Naive B cell (primary cell): ENCODE measurements around the gene AGAP3. TPM values are rescaled to one million over a fixed set of nuclear protein-coding genes. Genes with fewer than 3 reads are reported as not detected.

Experiments used
- ATAC-seq, 2 donors: fragments of 150-1000 bp; cut with Tn5 transposase; 2 replicates each; pipeline ENCODE4 v1.10.0; 2021; ENCODE audit warnings: low read depth in 2 of 2, mild to moderate bottlenecking in 2 of 2, moderate library complexity in 2 of 2
- DNase-seq: peaks from one replicate; pipeline ENCODE4 v3.0.0; 2022
- H3K27ac Mint-ChIP-seq, 6 donors: one replicate each; pipeline ENCODE4 v1.8.0; 2020 to 2022; ENCODE audit warnings: mild to moderate bottlenecking in 6 of 6, mixed read lengths in 6 of 6, moderate library complexity in 5 of 6, inconsistent platforms in 2 of 6
- H3K27me3 Mint-ChIP-seq, 3 donors: one replicate each; pipeline ENCODE4 v1.8.0; 2021 to 2022; ENCODE audit warnings: mixed read lengths in 3 of 3, mild to moderate bottlenecking in 1 of 3
- H3K36me3 Mint-ChIP-seq, 2 donors: one replicate each; pipeline ENCODE4 v1.8.0; 2020 to 2022; ENCODE audit warnings: mixed read lengths in 2 of 2, inconsistent platforms in 1 of 2, mild to moderate bottlenecking in 1 of 2
- H3K4me1 Mint-ChIP-seq, 3 donors: one replicate each; pipeline ENCODE4 v1.8.0; 2020 to 2022; ENCODE audit warnings: mixed read lengths in 3 of 3, inconsistent platforms in 1 of 3, mild to moderate bottlenecking in 1 of 3, moderate library complexity in 1 of 3
- H3K4me3 Mint-ChIP-seq, 8 donors: one replicate each; pipeline ENCODE4 v1.8.0; 2020 to 2022; ENCODE audit warnings: mild to moderate bottlenecking in 8 of 8, mixed read lengths in 8 of 8, moderate library complexity in 8 of 8, inconsistent platforms in 2 of 8
- H3K9me3 Mint-ChIP-seq, 7 donors: one replicate each; pipeline ENCODE4 v1.8.0; 2020 to 2022; ENCODE audit warnings: mixed read lengths in 7 of 7, mild to moderate bottlenecking in 5 of 7, inconsistent platforms in 2 of 7, moderate library complexity in 1 of 7
- polyA plus RNA-seq, 6 donors: library from polyadenylated mRNA; unstranded; fragments of 300-500 nt; fragmentation: Illumina TruSeq; gene quantifications; one replicate each; pipeline ENCODE4 v1.2.3, GENCODE V29; 2021; ENCODE audit warnings: low read depth in 6 of 6

The AGAP3 gene
- polyA plus RNA-seq, 6 donors from 2014 or later, result 0.58 to 1.2 (median 0.66) TPM; not detected in 3

DNA sequence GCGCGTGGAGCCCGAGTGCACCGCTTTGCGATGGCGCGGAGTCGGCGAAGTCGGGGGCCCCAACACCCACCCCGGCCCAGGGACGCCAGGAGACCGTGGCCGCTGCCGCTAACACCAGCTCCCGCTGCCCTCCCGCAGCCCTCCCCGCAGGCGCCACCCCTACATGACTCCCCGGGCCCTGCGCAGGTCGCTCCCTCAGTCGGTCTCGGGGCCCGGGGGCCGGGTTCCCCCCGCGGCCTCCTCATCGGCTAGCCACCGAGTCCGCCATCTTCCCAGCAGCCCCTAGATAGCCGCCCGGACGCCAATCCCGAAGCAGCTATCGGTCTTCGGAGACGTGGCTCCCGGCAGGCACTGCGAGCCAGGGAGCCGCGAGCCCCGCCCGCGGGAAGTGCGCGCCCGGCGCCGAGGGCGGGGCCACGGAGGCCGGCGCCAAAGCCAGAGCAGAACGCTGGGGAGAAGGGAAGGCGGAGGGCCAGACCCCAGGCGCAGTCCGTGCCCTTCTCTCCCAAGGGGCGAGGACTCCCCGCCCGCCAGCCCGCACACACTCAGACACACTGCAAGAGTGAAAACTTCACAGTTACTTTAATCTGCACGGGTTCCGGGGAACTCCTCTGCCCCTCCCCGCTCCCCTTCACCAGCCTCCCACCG, 5.6 kb upstream of the AGAP3 start, which contains the start of gene FASTK:
Gene FASTK, minus strand, starts transcription at position 288 of the 648 bp plus-strand sequence. Its CDS starts 43 bp downstream, at position 245.
- peaks cover 0 to 5% of the 10 kb centered on the region in 2 donors for H3K36me3 Mint-ChIP-seq
- peaks cover 10 to 13% (median 12%) of the 10 kb centered on the region in 3 donors for H3K27me3 Mint-ChIP-seq
- peak within 1 kb of the TSS; percentile 84 to 95 (median 92) for H3K4me3 Mint-ChIP-seq
- H3K9me3 Mint-ChIP-seq, result peaks cover 0 to 2% (median 0%) of the 10 kb centered on the region in 7 donors
- peaks cover 30 to 41% (median 40%) of the 10 kb centered on the region in 3 donors for H3K4me1 Mint-ChIP-seq
- DNase-seq (peak; percentile 88), ATAC-seq (peak; percentile 68 to 72)
- peak within 1 kb of the TSS; percentile 67 to 98 (median 88) for H3K27ac Mint-ChIP-seq

GRCh38 chr7:151081170-151082101, 4.8 kb upstream of the AGAP3 start:
- H3K27ac Mint-ChIP-seq, result peak overlapping the region in 5 of 6 donors; percentile 20 to 98 (median 97)
- no peak for ATAC-seq
- H3K4me1 Mint-ChIP-seq, result peaks cover 34 to 46% (median 45%) of the 10 kb centered on the region in 3 donors
- DNase-seq, result no peak
- peaks cover 0 to 2% (median 0%) of the 10 kb centered on the region in 7 donors for H3K9me3 Mint-ChIP-seq
- peak overlapping the region; percentile 35 to 95 (median 92) for H3K4me3 Mint-ChIP-seq
- peaks cover 0 to 6% of the 10 kb centered on the region in 2 donors for H3K36me3 Mint-ChIP-seq
- H3K27me3 Mint-ChIP-seq, result peaks cover 13 to 19% (median 17%) of the 10 kb centered on the region in 3 donors

DNA sequence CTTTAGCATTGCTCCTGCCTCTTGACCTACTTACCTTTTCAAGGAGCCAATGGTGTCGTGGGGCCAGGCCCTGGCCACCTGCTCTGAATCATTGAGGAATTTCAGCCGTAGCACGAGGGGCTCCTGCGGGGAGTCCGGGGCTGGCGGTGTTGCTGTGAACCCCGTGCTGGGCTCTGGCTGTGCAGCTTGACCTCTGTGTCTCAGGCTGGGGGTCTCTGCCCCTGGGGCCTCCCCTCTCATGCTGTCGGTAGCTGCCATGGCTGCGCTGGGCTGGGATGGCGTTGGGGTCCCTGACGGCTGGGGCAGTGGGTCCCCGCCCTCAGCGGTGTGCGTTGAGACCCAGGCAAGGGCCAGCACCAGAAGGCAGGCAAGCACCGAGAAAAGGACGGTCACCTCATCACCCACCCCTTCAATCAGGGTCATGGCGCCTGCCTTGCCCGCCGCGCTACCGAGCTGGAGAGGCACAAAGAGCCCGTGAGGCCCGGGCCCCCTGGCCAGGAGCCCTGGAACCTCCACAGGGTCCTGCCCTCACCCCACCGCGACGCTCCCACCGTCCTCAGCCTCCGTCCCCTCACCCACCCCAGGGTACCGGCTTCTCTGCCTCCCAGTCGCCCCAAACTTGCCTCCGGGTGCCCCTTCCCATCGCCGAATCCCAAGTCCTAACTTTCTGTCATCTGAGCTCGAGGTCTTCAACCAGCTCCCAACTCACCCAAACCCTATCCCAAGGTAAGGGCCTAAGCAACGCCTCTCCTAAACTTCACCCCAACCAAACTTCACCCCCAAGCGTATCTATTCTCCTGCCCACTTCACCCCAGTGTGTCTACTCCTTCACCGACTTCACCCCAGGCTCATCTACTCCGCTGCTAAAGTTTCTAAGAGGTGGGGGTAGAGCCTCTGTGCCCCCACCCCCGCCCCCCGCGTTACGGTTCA, 3.9 kb upstream of the AGAP3 start:
- DNase-seq (no peak), ATAC-seq (no peak)
- peak overlapping the region; percentile 97 to 99 (median 98) for H3K27ac Mint-ChIP-seq
- H3K36me3 Mint-ChIP-seq, result peaks cover 0 to 6% of the 10 kb centered on the region in 2 donors
- peaks cover 13 to 21% (median 19%) of the 10 kb centered on the region in 3 donors for H3K27me3 Mint-ChIP-seq
- peaks cover 0 to 2% (median 0%) of the 10 kb centered on the region in 7 donors for H3K9me3 Mint-ChIP-seq
- peaks cover 36 to 51% (median 45%) of the 10 kb centered on the region in 3 donors for H3K4me1 Mint-ChIP-seq
- H3K4me3 Mint-ChIP-seq, result peak overlapping the region; percentile 85 to 97 (median 94)

DNA sequence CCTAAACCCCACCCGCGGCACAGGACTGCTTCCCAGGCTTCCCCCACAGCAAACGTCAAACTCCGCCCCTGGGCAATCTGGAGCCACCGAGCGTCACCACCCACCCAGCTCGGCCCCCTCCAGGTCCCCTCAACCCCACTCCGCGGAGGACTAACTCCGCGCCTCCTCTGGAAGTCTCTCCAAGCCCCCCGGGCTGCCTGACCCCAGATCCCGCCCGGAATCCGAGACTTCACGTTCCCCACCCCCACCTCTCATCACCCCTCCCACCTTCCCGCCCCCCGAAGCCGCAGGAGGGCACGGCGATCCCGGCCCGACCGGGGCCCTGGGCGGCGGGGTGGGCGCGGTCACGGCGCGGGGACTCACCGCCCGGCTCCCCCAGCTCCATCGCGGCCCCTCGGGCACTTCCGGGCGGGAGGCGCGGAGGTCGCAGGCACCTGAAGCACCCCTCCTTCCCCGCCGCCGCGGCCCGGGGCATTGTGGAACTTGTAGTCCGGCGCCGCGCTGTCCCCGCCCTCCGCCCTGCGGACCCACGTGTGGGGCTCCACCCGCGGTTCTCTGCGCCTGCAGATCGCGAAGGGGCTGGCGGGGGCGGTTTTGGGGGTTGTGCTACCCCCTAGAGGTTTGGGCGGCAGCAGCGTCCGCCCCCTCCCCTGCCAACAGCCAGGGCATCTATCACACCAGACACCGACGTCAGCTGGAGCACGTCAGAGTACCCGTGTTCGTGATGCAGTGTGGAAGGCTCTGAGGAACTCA, 3.0 kb upstream of the AGAP3 start, which contains the start of gene TMUB1:
Gene TMUB1, minus strand, starts transcription at position 423 of the 753 bp plus-strand sequence. CDS start 930 bp downstream, outside the sequence.
- Mint-ChIP-seq H3K4me1 (peaks cover 39 to 46% (median 44%) of the 10 kb centered on the region in 3 donors), H3K9me3 (peaks cover 0 to 2% (median 0%) of the 10 kb centered on the region in 7 donors)
- ATAC-seq, result peak; percentile 64 to 66

GRCh38 chr7:151083824-151084160, 2.5 kb upstream of the AGAP3 start:
- DNase-seq (peak; percentile 47), ATAC-seq (no peak)
- peaks cover 41 to 43% (median 43%) of the 10 kb centered on the region in 3 donors for H3K4me1 Mint-ChIP-seq
- H3K27me3 Mint-ChIP-seq, result peaks cover 18 to 22% (median 22%) of the 10 kb centered on the region in 3 donors
- peaks cover 0 to 2% (median 0%) of the 10 kb centered on the region in 7 donors for H3K9me3 Mint-ChIP-seq
- H3K36me3 Mint-ChIP-seq, result peaks cover 0 to 6% of the 10 kb centered on the region in 2 donors
- peak overlapping the region; percentile 94 to 99 (median 96) for H3K27ac Mint-ChIP-seq
- H3K4me3 Mint-ChIP-seq, result peak overlapping the region; percentile 77 to 97 (median 92)

More for the DNA sequence above, 3.0 kb upstream of the AGAP3 start, which contains the start of gene TMUB1:
- H3K36me3 Mint-ChIP-seq, result peaks cover 0 to 6% of the 10 kb centered on the region in 2 donors
- peak within 1 kb of the TSS; percentile 97 to 99 (median 98) for H3K27ac Mint-ChIP-seq
- peak; percentile 86 for DNase-seq
- peaks cover 16 to 21% (median 19%) of the 10 kb centered on the region in 3 donors for H3K27me3 Mint-ChIP-seq
- peak within 1 kb of the TSS; percentile 85 to 97 (median 94) for H3K4me3 Mint-ChIP-seq

DNA sequence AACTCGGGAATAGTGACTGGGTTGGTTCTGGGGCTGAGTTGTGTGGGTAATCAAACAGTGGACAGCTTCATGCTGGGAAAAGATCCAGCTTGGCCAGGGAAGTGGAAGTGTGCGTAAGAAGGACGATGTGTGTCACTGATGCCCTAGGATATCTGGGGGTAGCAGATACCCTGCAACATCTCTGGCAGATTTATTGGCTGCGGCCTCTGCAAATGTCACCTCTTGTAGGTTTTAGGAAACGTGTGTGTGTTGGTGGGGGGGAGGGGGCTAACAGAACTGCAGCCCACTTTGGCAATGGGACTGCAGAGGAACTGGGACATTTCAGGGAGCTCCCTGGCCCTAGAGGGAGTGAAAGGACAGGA, 965 bp upstream of the AGAP3 start:
- Mint-ChIP-seq H3K9me3 (peaks cover 0 to 2% (median 0%) of the 10 kb centered on the region in 7 donors), H3K4me1 (peaks cover 35 to 44% (median 38%) of the 10 kb centered on the region in 3 donors), H3K36me3 (peaks cover 0 to 6% of the 10 kb centered on the region in 2 donors), H3K4me3 (peak overlapping the region; percentile 84 to 95 (median 91)), H3K27me3 (peaks cover 29 to 37% (median 36%) of the 10 kb centered on the region in 3 donors), H3K27ac (peak overlapping the region; percentile 27 to 99 (median 96))
- no peak for DNase-seq
- no peak for ATAC-seq

GRCh38 chr7:151086802-151087244, 548 bp downstream of the AGAP3 start:
- peak overlapping the region; percentile 79 to 93 (median 87) for H3K4me3 Mint-ChIP-seq
- H3K27ac Mint-ChIP-seq, result peak overlapping the region; percentile 9 to 90 (median 80)
- DNase-seq, result no peak
- H3K9me3 Mint-ChIP-seq, result peaks cover 0 to 2% (median 0%) of the 10 kb centered on the region in 7 donors
- ATAC-seq, result no peak
- H3K4me1 Mint-ChIP-seq, result peaks cover 35 to 41% (median 38%) of the 10 kb centered on the region in 3 donors
- peaks cover 34 to 51% (median 44%) of the 10 kb centered on the region in 3 donors for H3K27me3 Mint-ChIP-seq
- H3K36me3 Mint-ChIP-seq, result peaks cover 0 to 6% of the 10 kb centered on the region in 2 donors

GRCh38 chr7:151087245-151088018, 1.2 kb downstream of the AGAP3 start:
- Mint-ChIP-seq H3K27ac (peak overlapping the region; percentile 9 to 89 (median 78)), H3K27me3 (peaks cover 36 to 57% (median 44%) of the 10 kb centered on the region in 3 donors), H3K4me3 (peak overlapping the region; percentile 80 to 93 (median 87)), H3K36me3 (peaks cover 0 to 6% of the 10 kb centered on the region in 2 donors), H3K4me1 (peaks cover 35 to 38% (median 38%) of the 10 kb centered on the region in 3 donors), H3K9me3 (peaks cover 0 to 2% (median 0%) of the 10 kb centered on the region in 7 donors)
- peak; percentile 9 to 12 for ATAC-seq
- peak; percentile 29 for DNase-seq

DNA sequence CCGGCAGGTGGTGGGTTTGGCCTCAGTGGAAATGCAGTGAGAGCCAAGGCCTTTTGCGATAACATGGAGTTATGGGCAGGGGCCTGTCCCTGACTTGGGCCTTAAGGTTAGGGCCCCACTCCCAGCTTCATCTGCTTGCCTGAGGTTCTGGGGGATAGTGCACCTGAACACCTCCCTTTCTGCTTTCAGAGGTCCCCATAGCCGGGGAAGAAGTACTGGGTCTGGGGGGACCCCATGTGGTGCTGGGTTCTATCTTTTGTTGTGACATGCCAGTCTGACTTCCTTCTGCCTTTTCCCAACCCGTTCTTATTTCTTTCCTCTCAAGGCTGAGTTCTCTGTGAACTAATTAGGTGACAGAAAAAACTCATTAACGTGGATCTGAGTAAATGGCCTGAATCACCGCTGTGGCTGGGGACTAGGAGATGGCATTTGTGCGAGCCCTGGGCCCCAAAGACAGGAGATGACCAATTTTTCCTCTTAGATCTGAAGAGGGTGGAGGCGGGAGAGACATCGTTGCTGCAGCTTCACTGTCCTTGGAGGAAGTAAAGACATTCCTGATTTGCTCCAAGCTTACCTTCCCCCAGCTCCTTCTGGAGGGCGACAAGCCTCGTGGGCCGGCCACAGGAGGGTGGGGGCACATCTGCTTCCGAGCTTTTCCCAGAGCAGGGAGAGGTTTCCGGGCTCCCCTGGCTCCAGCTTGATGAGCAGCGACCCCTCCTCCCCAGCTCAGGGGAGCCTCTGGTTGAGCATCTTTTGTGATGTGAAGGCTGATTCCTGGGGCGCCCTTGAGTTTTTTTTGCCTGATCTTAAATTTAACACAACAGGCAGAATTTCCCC, 2.0 kb downstream of the AGAP3 start:
- H3K4me3 Mint-ChIP-seq, result peak overlapping the region; percentile 16 to 87 (median 70)

More for the DNA sequence above, 2.0 kb downstream of the AGAP3 start:
- ATAC-seq (no peak), DNase-seq (no peak)
- Mint-ChIP-seq H3K36me3 (peaks cover 0 to 6% of the 10 kb centered on the region in 2 donors), H3K4me1 (peaks cover 28 to 33% (median 31%) of the 10 kb centered on the region in 3 donors), H3K27ac (peak overlapping the region in 4 of 6 donors; percentile 38 to 94 (median 74)), H3K27me3 (peaks cover 36 to 64% (median 44%) of the 10 kb centered on the region in 3 donors), H3K9me3 (peaks cover 0 to 2% (median 0%) of the 10 kb centered on the region in 7 donors)
